ENCODE measurements around the gene DNTTIP2.
"Not testable (repeated sequence)": the region's sequence is repeated elsewhere in the genome, so short reads cannot be mapped to it uniquely, and the experiment has no call there.

DNTTIP2 gene

GRCh38 chr1:93871366-93871765 lies 7.6 kb downstream of the DNTTIP2 start:
- Histone ChIP-seq H3K27me3 (ENCODE audit: insufficient read depth, low read depth, severe bottlenecking) (no peaks in the 10 kb centered on the region), H3K36me3 (peaks cover 64% of the 10 kb centered on the region), H3K27ac (no peak overlapping the region), H3K4me3 (ENCODE audit: low read depth, low read length) (no peak overlapping the region), H3K9me3 (ENCODE audit: severe bottlenecking) (no peaks in the 10 kb centered on the region)
- TF ChIP-seq CTCF (IDR thresholded peaks at IDR 0.05; ENCODE audit: low read depth, low read length), result no peak
- no peak for DNase-seq

GRCh38 chr1:93869653-93870052 lies 9.4 kb downstream of the DNTTIP2 start:
- no peak for DNase-seq
- TF ChIP-seq CTCF (IDR thresholded peaks at IDR 0.05; ENCODE audit: low read depth, low read length), result no peak
- Histone ChIP-seq H3K27me3 (ENCODE audit: insufficient read depth, low read depth, severe bottlenecking) (no peaks in the 10 kb centered on the region), H3K9me3 (ENCODE audit: severe bottlenecking) (no peaks in the 10 kb centered on the region), H3K36me3 (peaks cover 51% of the 10 kb centered on the region), H3K4me3 (ENCODE audit: low read depth, low read length) (no peak overlapping the region), H3K27ac (no peak overlapping the region)

- not testable (repeated sequence) for H3K27me3 ChIP-seq (ENCODE audit: insufficient read depth, low read depth, severe bottlenecking); H3K4me3 ChIP-seq (ENCODE audit: low read depth, low read length); DNase-seq; H3K9me3 ChIP-seq (ENCODE audit: severe bottlenecking); H3K27ac ChIP-seq
- H3K36me3 ChIP-seq, result peaks cover 40% of the 10 kb centered on the region
These were observed 10.5 kb downstream of the DNTTIP2 start for GRCh38 chr1:93868492-93868891.

- Histone ChIP-seq H3K9me3 (ENCODE audit: severe bottlenecking) (no peaks in the 10 kb centered on the region), H3K36me3 (peaks cover 13% of the 10 kb centered on the region), H3K27ac (no peak overlapping the region), H3K4me3 (ENCODE audit: low read depth, low read length) (no peak overlapping the region), H3K27me3 (ENCODE audit: insufficient read depth, low read depth, severe bottlenecking) (no peaks in the 10 kb centered on the region)
- no peak for DNase-seq
- no peak for TF ChIP-seq CTCF (IDR thresholded peaks at IDR 0.05; ENCODE audit: low read depth, low read length)
These were observed 13.8 kb downstream of the DNTTIP2 start for GRCh38 chr1:93865253-93865652.

- Histone ChIP-seq H3K4me3 (ENCODE audit: low read depth, low read length) (no peak overlapping the region), H3K27me3 (ENCODE audit: insufficient read depth, low read depth, severe bottlenecking) (no peaks in the 10 kb centered on the region), H3K9me3 (ENCODE audit: severe bottlenecking) (no peaks in the 10 kb centered on the region), H3K36me3 (peaks cover 2% of the 10 kb centered on the region), H3K27ac (no peak overlapping the region)
- DNase-seq, result no peak
- TF ChIP-seq CTCF (IDR thresholded peaks at IDR 0.05; ENCODE audit: low read depth, low read length), result no peak
These were observed 14.8 kb downstream of the DNTTIP2 start for GRCh38 chr1:93864175-93864574.

GRCh38 chr1:93857653-93858052 lies 21.4 kb downstream of the DNTTIP2 start:
- H3K9me3 ChIP-seq (ENCODE audit: severe bottlenecking), result not testable (repeated sequence)

GRCh38 chr1:93855983-93856382 lies 23.0 kb downstream of the DNTTIP2 start:
- not testable (repeated sequence) for H3K4me3 ChIP-seq (ENCODE audit: low read depth, low read length); H3K9me3 ChIP-seq (ENCODE audit: severe bottlenecking); H3K27me3 ChIP-seq (ENCODE audit: insufficient read depth, low read depth, severe bottlenecking); DNase-seq; H3K27ac ChIP-seq; H3K36me3 ChIP-seq

More at GRCh38 chr1:93857653-93858052, 21.4 kb downstream of the DNTTIP2 start:
- H3K36me3 ChIP-seq; H3K4me3 ChIP-seq (ENCODE audit: low read depth, low read length); H3K27ac ChIP-seq; H3K27me3 ChIP-seq (ENCODE audit: insufficient read depth, low read depth, severe bottlenecking); DNase-seq: not testable (repeated sequence)

Data from WERI-Rb-1 (cell line).